ENCODE measurements around the gene ADM2.

DNA sequence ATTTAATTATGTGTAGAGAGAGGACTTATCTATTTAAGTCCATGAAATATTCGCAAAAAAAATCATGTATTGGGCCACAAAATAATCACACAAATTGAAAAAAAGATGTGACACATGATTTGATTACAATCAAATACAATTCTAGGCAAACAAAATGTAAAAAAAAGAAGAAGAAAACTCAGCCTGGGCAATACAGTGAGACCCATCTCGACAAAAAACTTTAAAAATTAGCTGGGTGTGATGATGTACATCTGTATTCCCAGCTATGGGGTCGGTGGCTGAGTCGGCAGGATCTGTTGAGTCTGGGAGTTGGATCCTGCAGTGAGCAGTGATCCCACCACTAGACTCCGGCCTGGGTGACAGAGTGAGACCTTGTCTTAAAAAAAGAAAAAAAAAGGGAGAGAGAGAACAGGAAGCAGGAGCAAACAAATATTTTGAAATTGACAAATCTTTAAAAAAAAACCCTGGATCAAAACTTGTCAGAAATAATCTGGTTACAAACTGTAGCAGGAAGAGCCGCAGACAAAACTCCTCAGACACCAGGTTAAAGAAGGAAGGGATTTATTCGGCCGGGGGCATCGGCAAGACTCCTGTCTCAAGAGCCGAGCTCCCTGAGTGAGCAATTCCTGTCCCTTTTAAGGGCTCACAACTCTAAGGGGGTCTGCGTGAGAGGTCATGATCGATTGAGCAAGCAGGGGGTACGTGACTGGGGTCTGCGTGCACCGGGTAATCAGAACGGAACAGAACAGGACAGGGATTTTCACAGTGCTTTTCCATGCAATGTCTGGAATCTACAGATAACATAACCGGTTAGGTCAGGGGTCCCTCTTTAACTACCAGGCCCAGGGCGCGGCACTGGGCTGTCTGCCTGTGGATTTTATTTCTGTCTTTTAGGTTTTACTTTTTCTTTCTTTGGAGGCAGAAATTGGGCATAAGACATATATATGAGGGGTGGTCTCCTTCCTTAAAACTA lies 51.8 kb downstream of the ADM2 start:
- TF ChIP-seq CTCF (IDR thresholded peaks at IDR 0.05; ENCODE audit: low read length) (no peak), EZH2 (optimal IDR thresholded peaks at IDR 0.05; ENCODE audit: low read depth, low read length) (no peak), EZH2phosphoT487 (IDR thresholded peaks at IDR 0.05; ENCODE audit: low read length) (no peak)
